Lung (tissue), 12 donors: Measurements from ENCODE around the gene TCFL5. TPM values are rescaled to one million over a fixed set of nuclear protein-coding genes. Genes with fewer than 3 reads are reported as not detected.
A peak's percentile ranks its signal among the peaks of the same experiment; 100 is the strongest.

Experiments used
- ATAC-seq: fragments of 200-7000 bp; cut with Tn5 transposase; one replicate; pipeline ENCODE4 v1.9.1; 2020; ENCODE audit warnings: moderate number of reproducible peaks; ENCODE audit not compliant: insufficient read depth, low FRiP score
- DNase-seq, 3 donors: peaks; one replicate each; pipeline ENCODE4 v3.0.0-alpha.2; 2013 to 2017
- H3K27ac ChIP-seq, 2 donors: one replicate each; pipeline ENCODE4 v1.5.1; 2013; ENCODE audit warnings: mild to moderate bottlenecking in 2 of 2, moderate library complexity in 2 of 2, control low read depth in 1 of 2, inconsistent platforms in 1 of 2, low read depth in 1 of 2, low read length in 1 of 2
- H3K27me3 ChIP-seq, 3 donors: one replicate each; pipeline ENCODE4 v1.5.1; 2013; ENCODE audit warnings: low read length in 2 of 3; ENCODE audit not compliant: control insufficient read depth in 3 of 3, insufficient read depth in 3 of 3
- H3K36me3 ChIP-seq, 4 donors: one replicate each; pipeline ENCODE4 v1.5.1; 2013; ENCODE audit warnings: low read length in 4 of 4, mild to moderate bottlenecking in 1 of 4, moderate library complexity in 1 of 4; ENCODE audit not compliant: control insufficient read depth in 4 of 4, insufficient read depth in 4 of 4
- H3K4me1 ChIP-seq, 5 donors: one replicate each; pipeline ENCODE4 v1.5.1; 2013; ENCODE audit warnings: low read length in 5 of 5, mild to moderate bottlenecking in 2 of 5, moderate library complexity in 1 of 5; ENCODE audit not compliant: control insufficient read depth in 5 of 5, insufficient read depth in 5 of 5
- H3K4me3 ChIP-seq: one replicate; pipeline ENCODE4 v1.5.1; 2013; ENCODE audit warnings: mild to moderate bottlenecking, control low read depth, moderate library complexity
- H3K9ac ChIP-seq, 2 donors: one replicate each; pipeline ENCODE4 v1.5.1; 2013; ENCODE audit warnings: low read length in 2 of 2, control low read depth in 1 of 2; ENCODE audit not compliant: insufficient read depth in 1 of 2
- H3K9me3 ChIP-seq, 4 donors: one replicate each; pipeline ENCODE4 v1.5.1; 2013; ENCODE audit warnings: low read length in 3 of 4, mild to moderate bottlenecking in 1 of 4, moderate library complexity in 1 of 4; ENCODE audit not compliant: control insufficient read depth in 4 of 4, insufficient read depth in 3 of 4
- CTCF ChIP-seq: IDR thresholded peaks from 2 replicates; pipeline ENCODE4 v1.5.1; 2012; ENCODE audit warnings: mild to moderate bottlenecking; ENCODE audit errors: control extremely low read depth, extremely low read depth
- WGBS, 2 donors: extraction: QIAGEN DNeasy Blood & Tissue Kit; methylation state at CpG; one replicate each; pipeline ENCODE4 v1.1.7; 2013; 5-methylcytosine and 5-hydroxymethylcytosine counted together
- polyA plus RNA-seq, 2 donors: library from polyadenylated mRNA; stranded (reverse); fragments of 200-250 nt; gene quantifications; one replicate each; pipeline ENCODE4 v1.2.1, GENCODE V29; 2013
- total RNA-seq, 2 donors: library from RNA; depleted of rRNA in 1 of 2; stranded (reverse); fragments of >200 nt in 1 of 2; gene quantifications; one replicate each; pipeline ENCODE4 v1.2.1, GENCODE V29; 2014 to 2021
- donor health status: control.
- donor health status: control.
- donor health status: Bipolar disorder and iron deficiency.
- donor health status: healthy.
- donor health status: DM: yes; HTN: yes; CAD: no.

Gene TCFL5
- total and polyA plus RNA-seq, 4 donors = 3.8 to 8.6 (median 6.1) TPM

DNA sequence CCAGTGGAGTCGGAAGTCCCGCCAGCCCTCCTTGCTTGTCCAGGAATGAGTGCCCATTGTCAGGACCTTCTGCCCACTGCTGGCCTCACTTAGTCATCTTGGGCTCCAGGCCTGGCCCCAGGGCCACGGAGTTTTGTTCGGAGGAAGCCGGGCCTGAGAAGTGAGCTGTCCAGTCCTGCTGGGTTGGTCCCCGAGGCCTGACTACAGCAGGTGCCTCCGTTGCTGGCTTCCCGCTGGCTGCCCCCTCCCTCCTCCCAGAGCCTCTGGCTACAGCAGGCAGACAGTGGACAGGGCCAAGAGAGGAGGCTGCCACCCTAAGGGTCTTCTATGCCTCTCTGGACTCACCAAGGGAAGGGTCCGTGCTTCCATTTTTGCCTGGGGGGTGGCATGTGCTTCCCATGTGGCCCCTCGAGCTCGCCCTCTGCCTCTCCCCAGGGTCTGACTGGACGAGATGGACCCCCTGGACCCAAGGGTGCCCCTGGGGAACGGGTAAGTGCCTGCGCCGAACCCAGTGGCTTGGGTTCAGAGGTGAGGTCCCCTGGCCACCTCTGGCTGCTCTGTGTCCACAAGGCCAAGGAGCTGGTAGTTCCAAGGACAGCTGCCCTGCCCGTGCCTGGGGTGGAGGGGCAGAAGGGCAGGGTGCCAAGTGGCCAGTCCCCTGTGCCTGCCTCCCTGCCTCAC, 42.0 kb downstream of the TCFL5 start:
- H3K36me3 ChIP-seq = no peaks in the 10 kb centered on the region
- ATAC-seq = no peak
- peaks cover 2 to 12% (median 11%) of the 10 kb centered on the region in 3 donors for H3K27me3 ChIP-seq
- H3K4me1 ChIP-seq = peaks cover 0 to 58% (median 17%) of the 10 kb centered on the region in 5 donors
- H3K9me3 ChIP-seq = peaks cover 0 to 3% (median 0%) of the 10 kb centered on the region in 4 donors
- H3K9ac ChIP-seq = no peak overlapping the region
- TF ChIP-seq CTCF = no peak
- no peak overlapping the region for H3K27ac ChIP-seq
- H3K4me3 ChIP-seq = no peak overlapping the region
- WGBS, 2 donors = 58 to 71% methylated on average over 16 of the region's 16 CpGs
- DNase-seq = no peak

DNA sequence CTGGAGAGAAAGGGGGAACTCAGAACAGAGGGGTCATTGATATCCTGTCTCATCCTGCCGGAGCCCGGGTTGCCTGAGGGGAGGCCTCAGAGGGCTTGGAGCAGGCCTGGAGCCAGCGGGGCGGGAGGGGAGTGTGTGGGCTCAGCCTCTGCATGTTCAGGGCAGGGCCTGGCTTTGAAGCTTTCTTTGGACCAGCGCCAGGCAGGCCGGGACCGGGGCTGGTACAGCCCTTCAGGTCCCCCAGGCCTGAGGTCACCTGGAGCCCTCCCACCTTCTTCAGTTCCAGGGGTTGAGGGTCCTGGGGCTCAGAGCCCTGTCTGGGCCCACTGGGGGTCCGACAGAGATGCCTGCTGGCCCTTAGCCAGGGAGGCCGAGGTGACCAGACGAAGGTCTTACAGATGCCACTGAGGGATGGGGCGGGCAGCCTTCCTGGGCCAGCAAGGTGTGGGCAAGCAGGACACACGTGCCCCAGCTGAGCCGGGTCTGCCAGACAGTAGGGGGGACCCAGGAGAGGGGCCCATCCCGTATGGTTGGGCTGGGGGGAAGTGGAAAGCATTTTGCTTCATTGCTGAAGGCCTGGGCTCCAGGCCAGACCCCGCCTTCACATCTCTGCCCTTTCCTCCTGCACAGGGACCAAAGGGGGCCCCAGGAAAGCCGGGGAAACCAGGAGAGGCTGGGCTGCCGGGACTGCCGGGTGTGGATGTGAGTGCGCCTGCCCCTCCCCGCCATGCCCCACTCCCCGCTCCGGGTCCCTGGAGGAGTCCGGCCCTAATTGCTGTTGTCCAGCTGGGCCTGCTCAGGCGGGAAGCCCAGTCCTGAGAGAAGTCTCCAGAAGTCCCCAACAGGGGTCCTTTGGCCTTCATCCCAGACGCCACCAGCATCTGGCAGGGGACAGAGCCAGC, 42.8 kb downstream of the TCFL5 start:
- DNase-seq (peak; percentile 87 to 94 (median 88)), ATAC-seq (no peak)
- H3K27me3 ChIP-seq = peaks cover 2 to 12% (median 11%) of the 10 kb centered on the region in 3 donors
- 12 to 13% methylated on average over 23 to 25 of the region's 25 CpGs for WGBS, 2 donors
- H3K9me3 ChIP-seq = peaks cover 0 to 3% (median 0%) of the 10 kb centered on the region in 4 donors
- H3K27ac ChIP-seq = no peak overlapping the region
- peaks cover 0 to 3% (median 0%) of the 10 kb centered on the region in 4 donors for H3K36me3 ChIP-seq
- no peak for TF ChIP-seq CTCF
- H3K4me1 ChIP-seq = peaks cover 0 to 50% (median 12%) of the 10 kb centered on the region in 5 donors
- no peak overlapping the region for H3K4me3 ChIP-seq
- H3K9ac ChIP-seq = no peak overlapping the region

DNA sequence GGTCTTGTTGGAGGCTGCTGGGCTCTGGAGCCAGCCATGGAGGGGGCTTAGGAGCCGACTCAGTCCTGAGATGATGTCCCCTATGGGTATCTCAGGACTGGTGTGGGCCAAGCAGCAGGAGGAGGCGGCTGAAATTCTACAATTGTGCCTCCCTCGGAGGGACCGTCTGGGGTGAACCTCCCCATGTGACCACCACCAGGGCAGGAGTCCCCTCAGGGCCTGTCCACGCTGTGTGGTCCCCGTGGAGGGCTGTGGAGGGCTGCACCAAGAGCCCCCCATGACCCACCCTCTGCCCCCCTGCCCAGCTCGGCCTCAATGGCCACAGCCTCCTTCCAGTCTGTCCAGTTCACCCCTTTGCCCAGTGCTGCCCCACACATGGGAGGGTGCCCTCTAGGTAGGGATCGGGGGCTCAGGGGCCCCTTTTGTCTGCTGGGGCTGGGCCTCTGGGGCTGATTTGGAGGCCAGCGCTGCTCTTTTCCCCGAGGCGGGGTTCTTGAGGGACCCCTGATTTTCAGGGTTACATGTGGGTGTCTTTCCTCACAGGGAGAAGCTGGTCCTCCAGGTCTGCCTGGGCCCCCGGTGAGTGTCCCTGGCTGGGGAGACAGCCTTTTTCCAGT, 43.5 kb downstream of the TCFL5 start:
- Histone ChIP-seq H3K36me3 (peaks cover 0 to 8% (median 0%) of the 10 kb centered on the region in 4 donors), H3K9ac (peak overlapping the region in 1 of 2 donors; percentile 25), H3K4me3 (no peak overlapping the region), H3K4me1 (peaks cover 0 to 45% (median 12%) of the 10 kb centered on the region in 5 donors), H3K27ac (no peak overlapping the region), H3K9me3 (peaks cover 0 to 3% (median 0%) of the 10 kb centered on the region in 4 donors), H3K27me3 (peaks cover 2 to 12% (median 11%) of the 10 kb centered on the region in 3 donors)
- WGBS, 2 donors = 71 to 79% methylated on average over 11 to 12 of the region's 12 CpGs
- TF ChIP-seq CTCF = no peak
- no peak for ATAC-seq
- no peak for DNase-seq
